Endometrial microvascular endothelial cells (primary cell): ENCODE data around the gene NEK6. TPM values are rescaled to one million over a fixed set of nuclear protein-coding genes. Genes with fewer than 3 reads are reported as not detected.

Experiments
- in situ Hi-C: cut with HindIII; loops from 2 replicates; pipeline ENCODE4 v1.10.0; 2017; ENCODE audit warnings: low sequenced_read_pairs, low pct_unique_long_range_greater_than_20kb; ENCODE audit errors: inconsistent ontology term
- total RNA-seq: library from RNA; depleted of rRNA; stranded (reverse); fragments of >200 nt; gene quantifications from one replicate; pipeline ENCODE4 v1.2.3, GENCODE V29; 2015; ENCODE audit errors: inconsistent ontology term

The NEK6 gene
- total RNA-seq, 1 donor from 2014 or later, result 40.0 TPM

- in situ Hi-C loops, result no loop called here
Measured at GRCh38 chr9:124257070-124257843, 492 bp upstream of the NEK6 start.

- in situ Hi-C loops, result no loop called here
Measured at GRCh38 chr9:124258607-124259157, 933 bp downstream of the NEK6 start.

GRCh38 chr9:124259158-124259808 lies 1.5 kb downstream of the NEK6 start:
- in situ Hi-C loops, result no loop called here

DNA sequence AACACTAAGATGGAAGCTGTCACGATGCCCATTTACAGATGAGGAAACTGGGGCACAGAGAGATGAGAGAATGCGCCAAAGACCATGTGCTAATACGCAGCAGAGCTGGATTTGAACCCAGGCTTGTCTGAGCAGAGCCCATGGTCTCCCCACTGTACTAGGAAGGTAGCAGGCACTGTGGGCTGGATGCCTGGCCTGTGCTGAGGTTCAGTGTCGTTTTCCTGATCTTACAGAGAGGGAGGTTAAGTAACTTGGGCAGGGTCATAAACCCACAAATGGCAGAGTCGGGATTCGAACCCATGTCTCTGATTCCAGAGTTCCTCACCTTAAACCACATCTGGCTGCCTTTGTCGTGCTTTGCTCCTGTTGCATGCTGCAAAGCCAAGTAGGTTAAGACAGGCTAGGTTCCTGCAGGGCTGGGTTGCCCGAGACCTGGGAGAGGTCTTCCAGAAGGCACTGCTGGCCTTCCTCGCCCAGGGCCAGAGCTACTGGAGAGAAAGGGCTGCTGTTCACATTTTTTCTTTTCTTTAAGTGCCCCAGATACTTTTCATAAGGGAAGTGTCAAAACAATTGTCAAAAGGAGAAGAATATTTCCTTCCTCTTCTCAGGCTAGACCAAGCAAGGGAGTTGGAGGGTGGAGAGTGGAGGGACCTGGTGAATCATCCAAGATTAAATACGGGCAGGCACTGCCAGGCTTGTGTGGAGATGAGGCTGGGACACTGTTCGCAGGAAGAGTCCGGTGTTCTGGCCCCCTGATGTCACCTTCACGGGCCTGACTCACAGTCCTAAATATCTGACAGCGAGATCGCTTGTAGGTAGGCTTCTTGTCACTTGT lies 3.2 kb downstream of the NEK6 start:
- in situ Hi-C loops, result no loop called here

- in situ Hi-C loops, result no loop called here
Measured at GRCh38 chr9:124261736-124262648, 4.2 kb downstream of the NEK6 start.

DNA sequence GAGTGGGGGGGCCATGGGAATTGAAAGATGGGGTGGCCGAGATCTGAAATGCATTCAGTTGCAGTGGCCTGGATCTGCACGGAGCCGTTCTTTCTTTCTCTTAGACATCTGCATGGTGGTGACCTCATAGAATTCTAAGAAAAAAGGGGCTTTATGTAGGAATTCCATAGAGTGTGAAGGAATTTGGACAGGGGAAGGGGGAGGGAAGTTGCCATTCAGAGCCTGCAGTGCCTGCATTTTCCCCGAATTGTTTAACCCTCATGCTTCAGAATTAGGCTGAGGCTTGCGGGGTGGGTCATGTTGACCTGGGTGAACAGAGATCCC lies 4.9 kb downstream of the NEK6 start:
- in situ Hi-C loops, result no loop called here

DNA sequence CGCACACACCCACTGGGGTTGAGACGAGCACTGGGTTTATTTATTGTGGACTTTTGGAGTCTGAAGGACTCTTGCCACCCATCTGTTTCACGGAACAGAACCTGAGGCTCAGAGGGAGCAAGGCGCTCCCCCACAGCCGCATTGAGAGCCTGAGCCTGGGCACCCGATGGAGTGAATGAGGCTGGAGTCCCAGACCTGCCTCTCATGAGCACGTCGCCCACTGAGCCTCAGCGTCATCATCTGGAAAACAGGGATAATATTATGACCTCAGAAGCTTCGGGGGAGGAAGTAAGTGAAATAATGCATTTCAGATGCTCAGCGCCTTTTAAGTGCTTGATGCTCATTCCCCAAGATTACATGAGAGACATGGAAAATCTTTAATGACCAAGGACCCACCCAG lies 5.5 kb downstream of the NEK6 start:
- in situ Hi-C loops, result no loop called here

DNA sequence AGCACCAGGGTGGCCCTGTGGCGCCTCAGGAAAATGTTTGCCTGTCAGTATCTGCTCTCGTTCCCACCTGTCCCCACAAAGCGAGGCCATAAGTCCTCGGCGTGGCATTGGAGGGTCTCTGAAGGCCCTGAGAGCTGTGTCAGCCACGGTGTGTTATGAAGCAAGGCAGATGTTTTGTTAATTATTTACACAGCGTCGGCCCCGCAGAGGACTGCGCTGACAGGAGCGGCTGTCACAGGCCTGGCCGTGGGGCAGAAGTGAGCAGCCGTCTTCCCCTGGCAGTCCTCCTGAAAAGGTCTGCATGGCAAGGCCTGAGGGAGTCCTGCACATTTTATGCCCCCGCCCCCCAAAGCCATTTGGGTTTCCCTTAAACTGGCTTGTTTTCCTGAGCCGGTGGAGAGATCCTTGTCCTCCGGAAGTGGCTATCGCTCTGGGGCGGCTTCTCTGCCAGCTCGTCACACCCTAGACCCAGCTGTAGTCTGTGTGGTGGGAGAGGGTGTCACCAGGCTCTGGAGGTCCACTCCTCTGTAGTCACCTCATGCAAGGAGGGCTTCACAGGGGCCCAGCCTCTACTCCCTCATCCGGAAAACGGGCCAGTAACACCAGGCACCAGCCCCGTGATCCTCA lies 6.2 kb downstream of the NEK6 start:
- in situ Hi-C loops, result no loop called here

DNA sequence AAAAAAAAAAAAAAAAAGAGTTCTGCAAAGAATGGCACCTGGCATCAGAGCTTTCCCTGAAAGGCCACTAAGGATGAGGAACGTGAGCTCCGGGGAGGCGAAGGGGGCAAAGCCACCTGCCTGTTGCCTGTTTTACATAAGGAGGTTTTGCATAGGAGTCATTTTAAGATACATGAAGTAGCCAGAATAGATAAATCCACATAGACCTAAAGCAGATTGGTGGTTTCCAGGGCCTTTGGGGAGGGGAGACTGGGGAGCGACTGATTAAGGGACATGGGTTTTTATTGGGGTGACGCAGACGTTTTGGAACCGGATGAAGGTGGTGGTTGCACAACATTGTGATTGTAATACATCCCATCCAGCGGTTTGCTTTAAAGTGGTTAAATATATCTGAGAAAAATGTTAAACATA lies 7.1 kb downstream of the NEK6 start:
- in situ Hi-C loops, result no loop called here

DNA sequence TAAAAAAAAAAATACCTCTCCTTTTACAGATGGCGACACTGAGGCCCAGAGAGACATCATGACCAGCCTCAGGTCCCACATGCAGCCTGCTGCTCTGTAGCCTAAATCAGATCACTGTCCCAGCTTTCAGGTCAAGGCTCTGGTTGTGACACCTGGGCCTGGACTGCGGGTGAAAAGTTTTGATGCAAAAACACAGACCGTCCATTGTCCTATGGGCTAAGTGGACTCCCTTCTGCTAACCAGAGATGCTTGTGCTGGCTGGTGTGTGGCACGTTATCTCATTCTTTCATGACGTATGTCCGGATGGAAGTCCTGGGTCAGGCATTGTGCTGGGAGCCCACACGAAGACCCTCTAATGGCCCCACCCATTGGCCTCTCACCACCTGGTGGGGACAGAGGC lies 7.8 kb downstream of the NEK6 start:
- in situ Hi-C loops, result no loop called here

DNA sequence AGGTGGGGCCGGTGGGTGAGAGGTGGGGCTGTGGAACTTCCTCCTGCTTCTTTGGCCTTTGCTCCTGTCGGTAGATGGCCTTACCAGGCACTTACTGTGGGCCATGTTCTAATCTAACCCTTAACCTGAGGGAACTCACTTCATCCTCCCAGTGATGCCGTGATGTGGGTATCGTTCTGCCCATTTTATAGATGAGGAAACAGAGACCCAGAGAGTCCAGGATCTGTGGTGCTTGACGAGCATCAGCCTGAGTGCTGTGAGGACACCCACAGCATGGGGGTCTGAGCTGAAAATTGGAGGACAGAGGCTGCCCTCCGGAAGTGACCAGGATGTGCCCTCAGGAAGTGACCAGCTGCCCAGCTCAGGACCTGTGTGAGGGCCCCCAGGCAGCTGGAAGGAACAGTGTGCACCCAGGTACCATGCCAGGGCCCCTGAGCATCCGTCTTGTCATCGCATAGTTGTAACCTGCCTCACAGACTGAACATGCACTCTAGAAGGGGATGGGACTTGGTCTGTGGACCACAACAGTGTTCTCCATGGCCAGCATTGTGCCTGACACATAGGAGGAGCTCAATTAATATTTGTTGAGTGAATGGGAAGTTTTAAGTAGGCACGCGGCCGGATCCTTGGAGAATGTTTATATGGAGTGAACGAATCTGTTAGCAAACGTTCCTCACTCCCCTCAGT lies 8.5 kb downstream of the NEK6 start:
- in situ Hi-C loops, result no loop called here

DNA sequence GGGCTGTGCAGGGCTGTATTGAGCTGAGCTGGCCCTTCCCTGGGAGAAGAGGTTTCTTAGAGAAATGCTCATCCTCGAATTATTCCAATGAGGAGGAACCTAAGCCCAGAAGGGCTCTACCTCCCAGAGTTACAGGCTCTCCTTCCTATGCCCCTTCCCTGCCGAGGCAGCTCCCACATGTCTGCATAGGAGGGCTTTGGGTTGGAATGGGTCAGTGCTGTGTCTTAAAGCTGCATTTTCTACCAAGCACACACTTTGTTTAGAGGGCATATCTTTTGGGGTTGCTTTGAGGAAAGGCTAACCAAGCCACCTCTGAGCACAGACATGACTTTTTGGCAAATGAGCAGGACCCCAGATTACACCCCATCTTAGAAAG lies 9.1 kb downstream of the NEK6 start:
- in situ Hi-C loops, result no loop called here

DNA sequence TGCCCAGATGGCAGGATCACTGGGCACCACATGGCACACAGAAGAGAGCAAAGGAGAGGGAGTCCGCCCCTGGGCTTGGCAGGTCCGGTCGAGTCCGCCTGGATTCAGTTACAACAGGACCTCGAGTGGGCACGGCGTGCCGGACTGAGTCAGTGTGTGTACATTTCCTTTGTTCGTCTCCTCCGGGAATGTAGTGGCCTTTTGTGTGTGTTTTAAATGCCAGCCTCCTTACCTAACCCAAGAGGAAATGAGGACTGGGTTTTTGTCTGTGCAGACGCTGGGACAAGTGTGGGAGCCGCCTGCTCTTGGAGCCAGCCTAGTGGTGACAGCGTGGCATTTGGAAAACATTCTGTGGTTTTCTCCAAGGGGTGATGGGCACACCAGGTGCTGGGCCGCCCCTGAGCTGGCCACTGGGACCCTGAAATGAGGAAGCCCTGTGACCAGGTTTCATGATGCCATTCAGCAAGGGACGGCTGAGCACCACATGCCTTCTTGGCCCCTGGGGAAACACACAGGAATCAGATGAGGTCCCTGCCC lies 9.6 kb downstream of the NEK6 start:
- in situ Hi-C loops, result no loop called here

- in situ Hi-C loops, result no loop called here
Measured at GRCh38 chr9:124268248-124268647, 10.5 kb downstream of the NEK6 start.

GRCh38 chr9:124268661-124269060 lies 10.9 kb downstream of the NEK6 start:
- in situ Hi-C loops, result no loop called here

DNA sequence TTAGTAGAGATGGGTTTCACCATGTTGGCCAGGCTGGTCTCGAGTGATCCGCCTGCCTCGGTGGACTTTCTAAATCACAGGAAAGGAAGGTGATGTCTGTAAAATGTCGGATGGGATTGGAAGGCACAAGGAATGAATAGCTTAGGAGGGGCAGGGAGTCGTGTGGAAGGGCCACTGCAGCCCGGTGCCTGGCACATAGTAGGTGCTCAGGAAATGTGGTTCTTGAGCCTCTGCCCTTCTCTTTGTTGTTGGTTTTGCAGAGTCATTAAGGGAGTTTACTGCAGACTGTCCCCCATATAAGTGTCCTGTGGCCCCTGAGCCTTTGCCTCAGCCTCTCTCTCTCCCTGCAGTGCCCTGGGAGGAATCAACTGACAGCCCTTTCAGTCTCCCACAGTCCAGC lies 11.8 kb downstream of the NEK6 start:
- in situ Hi-C loops, result no loop called here

GRCh38 chr9:124270504-124271335 lies 13.0 kb downstream of the NEK6 start:
- in situ Hi-C loops, result no loop called here
